ENCODE data around the gene RALB.
"Not testable (repeated sequence)": the region's sequence is repeated elsewhere in the genome, so short reads cannot be mapped to it uniquely, and the experiment has no call there.

Gene RALB

DNA sequence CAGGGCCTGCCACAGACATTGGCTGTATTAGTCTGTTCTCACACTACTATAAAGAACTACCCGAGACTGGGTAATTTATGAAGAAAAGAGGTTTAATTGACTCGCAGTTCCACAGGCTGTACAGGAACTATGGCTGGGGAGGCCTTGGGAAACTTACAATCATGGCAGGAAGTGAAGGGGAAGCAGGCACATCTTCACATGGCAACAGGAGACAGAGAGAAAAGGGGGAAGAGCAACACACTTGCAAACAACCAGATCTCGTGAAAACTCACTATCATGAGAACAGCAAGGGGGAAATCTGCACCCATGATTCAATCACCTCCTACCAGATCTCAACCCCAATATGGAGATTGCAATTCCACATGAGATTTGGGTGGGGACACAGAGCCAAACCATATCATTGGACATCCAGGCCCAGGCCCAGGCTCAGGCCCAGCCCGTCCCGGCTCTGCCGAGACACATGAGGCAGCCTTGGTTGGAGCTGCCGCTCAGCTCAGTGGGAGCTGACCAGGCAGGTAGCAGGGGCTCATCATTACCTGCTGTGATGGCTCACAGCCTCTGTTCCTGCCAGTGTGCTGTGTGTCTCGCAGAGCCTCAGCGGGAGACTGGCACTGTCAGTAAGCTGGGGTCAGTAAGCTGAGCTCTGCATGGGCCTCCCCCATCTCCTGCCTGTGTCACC lies 8.6 kb upstream of the RALB start:
- DNase-seq = no peak

DNA sequence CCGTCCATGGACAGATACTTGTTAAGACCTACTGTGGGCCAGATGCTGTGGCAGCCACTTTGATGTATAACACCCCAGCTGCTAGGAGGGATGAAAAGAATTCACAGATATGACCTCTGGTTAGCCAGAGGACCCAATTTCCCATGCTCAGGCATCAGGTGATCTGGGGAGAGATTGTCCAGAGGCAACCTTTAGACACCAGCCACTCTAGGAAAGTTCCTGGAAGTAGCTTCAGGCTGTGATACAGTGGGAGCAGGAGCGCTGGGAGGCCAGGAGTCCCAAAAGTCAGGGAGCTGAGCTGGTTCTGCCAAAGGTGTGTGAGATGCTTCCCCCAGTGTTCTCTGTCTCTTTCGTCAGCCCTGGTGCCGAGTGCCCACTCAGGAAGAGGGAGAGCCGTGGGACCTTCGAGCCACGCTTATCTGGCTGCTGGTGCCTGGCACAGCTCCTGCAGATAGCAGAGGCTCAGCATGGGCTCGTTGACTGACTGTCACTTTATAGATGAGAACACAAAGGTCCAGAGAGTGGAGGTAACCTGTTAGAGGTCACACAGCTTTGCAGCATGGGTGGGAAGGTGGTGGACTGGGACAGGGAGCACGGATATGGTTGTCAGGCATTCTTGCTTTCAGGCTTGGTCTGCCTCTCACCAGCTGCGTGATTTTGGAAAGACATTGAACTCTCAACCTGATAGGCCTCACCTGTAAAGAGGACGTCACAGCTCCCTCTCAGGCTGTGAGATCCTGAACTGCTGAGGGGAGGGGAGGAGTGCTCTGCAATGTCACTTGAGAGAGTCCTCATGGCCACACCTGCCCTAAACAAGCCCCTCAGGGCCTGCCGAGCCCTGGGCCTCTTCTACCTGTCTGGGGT lies 7.8 kb upstream of the RALB start:
- DNase-seq = no peak

- peak; percentile 77 to 85 for DNase-seq
Measured at GRCh38 chr2:120245520-120246332, 6.9 kb upstream of the RALB start.

DNA sequence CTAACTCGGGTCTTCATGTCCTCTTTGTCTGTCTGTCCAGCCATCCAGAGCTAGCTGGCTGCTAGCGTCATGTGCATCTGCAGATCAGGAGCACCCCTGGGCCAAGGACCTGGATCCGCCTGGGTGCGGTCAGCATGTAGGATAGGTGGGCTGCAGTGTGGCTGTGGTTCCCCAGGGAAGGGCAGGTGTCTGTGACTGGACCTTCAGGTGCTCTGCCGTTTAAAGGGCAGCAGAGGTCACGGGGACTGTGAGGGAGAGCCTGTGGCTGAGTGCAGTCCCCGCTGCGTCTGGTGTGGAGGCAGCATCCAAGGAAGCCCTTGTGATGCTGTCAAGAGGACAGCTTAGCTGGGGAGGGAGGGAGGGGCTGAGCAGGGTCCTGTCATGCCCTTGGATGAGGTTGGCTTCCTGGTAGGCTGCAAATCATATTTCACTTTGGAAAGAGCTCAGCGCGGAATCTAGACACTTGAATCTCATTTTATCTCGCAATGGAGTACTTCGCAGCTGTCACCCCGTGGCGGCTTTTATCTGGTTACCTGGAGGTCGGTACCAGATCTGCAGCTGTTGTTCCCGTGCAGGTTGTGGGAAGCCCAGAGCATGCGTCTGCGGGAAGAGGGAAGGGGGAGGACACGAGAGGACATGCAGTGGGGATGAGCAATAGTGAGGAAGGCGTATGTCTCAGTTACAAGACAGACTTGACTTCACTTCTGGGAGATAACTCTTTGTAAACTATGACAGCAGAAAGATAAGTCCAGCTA lies 5.9 kb upstream of the RALB start:
- DNase-seq = peak in 1 of 2 experiments; percentile 40

DNA sequence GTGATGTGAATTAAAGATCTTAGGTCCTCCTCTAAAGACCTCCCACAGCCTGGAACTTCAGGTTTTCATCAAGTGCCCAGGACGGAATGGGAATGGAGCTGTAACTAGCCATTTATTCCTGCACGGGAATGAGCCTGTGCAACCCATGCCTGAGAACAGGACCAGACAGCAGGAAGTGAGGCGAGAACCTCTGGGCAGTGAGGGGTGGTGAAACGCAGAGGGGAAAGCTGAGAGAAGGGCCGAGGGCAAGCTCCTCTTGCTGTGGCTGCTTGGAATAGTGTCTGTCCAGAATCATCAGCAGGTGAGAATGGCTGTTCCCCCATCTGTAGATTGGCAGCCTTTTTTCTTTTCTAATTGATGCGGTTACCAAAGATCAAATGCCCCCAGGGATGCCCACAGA lies 4.8 kb upstream of the RALB start:
- no peak for DNase-seq

DNA sequence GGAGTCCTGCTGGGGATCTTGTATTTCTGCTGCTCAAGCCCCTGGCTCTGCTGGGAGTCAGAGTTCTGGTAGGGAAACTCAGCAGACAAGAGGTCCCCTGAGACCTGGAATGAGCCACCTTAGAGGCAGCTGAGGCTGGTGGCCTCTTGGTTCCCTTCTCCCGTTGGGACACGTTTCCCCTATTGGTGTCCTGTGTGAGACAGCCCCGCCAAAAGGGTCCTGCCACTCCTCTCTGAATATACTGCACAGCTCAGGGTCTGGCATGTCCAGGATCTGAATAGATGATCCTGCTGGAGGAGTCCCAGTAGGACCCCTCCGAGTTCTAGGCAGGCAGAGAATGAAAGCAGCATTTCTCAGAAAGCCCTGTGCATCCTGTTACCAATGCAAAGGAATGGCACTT lies 2.0 kb upstream of the RALB start:
- no peak for DNase-seq

- DNase-seq = no peak
Measured at GRCh38 chr2:120251078-120251477, 1.6 kb upstream of the RALB start.

GRCh38 chr2:120251880-120252224 lies 800 bp upstream of the RALB start:
- DNase-seq = no peak

GRCh38 chr2:120253021-120253882 lies 600 bp downstream of the RALB start:
- DNase-seq = peak; percentile 46 to 51

- no peak for DNase-seq
Measured at GRCh38 chr2:120254178-120254577, 1.5 kb downstream of the RALB start.

DNA sequence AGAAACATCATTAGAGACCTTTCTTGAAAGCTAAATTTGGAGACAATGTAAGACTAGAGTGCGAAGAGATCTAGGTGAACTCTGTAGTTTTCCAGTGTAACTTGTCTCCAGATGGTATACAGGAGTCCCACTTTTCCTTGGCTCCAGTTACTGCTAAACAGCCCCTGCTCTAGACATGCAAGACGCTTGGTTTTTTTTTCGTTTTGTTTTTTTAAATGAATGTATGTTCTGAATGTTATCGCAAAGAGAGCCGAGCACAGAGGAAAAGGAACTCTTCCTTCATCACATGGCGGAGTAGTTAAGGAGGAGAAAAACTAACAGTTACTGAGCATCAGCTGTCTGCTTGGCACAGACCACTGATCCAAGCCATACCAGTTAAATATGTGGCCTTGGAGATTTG lies 2.4 kb downstream of the RALB start:
- no peak for DNase-seq

GRCh38 chr2:120255986-120256650 lies 3.5 kb downstream of the RALB start:
- no peak for DNase-seq

- no peak for DNase-seq
Measured at GRCh38 chr2:120256651-120257000, 4.0 kb downstream of the RALB start.

- no peak for DNase-seq
Measured at GRCh38 chr2:120257522-120257921, 4.9 kb downstream of the RALB start.

DNA sequence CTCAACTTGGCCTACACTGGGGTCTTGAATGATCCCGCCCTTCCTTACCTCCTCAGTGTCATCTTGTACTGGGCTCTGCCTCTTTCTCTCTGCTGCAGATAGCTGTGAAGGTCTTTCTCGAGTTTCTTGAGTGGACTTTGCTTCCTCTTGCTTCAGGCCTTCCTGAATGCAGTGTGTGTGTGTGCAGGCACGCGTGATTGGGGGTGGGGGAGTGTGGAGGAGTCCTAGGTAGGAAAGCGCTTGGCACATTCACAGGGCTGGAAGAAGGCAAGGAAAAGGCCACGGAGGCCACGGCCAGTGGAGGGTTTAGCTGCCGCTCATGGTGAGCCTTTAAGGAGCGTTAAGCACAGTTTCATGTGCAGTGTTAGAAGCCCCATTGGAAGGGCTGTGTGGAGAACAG lies 5.5 kb downstream of the RALB start:
- DNase-seq = no peak

GRCh38 chr2:120259939-120260338 lies 7.3 kb downstream of the RALB start:
- DNase-seq = not testable (repeated sequence)

DNA sequence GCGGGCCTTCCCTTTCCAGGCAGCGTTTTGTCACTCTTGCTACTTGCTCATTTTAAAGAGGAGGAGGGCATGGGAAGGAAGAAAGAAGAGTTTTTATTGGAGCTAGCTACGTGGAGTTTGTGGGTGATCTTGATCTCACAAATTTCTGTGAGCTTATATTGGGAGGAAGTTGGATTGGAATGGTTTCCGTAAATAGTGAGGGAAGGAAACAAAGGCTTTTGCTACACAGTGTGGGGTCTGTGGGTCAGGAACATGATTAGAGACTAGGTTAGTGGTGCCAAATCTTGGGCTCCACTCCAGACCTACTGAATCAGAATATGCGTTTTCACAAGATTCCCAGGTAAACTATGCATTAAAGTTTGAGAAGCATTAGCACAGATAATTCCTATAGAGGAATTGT lies 8.1 kb downstream of the RALB start:
- DNase-seq = no peak

GRCh38 chr2:120261387-120262006 lies 8.8 kb downstream of the RALB start:
- no peak for DNase-seq

DNA sequence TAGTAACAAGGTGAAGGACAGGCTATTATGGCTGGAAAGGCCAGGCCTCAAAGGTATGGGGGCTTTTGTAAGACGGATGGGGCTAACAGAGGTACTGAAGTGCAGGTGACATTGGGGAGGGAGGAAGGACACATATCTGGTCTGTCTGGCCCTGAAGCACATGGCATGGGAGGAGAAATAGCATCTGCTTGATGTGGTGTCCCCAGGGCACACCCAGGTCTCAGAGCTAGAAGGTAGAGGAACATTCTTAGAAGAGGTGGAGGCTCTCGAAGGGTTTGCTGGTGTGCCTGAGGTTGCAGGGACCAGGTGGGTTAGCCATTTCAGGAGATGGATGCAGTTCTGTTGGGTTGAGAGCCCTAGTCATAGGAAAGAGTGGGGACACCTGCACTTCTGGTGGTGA lies 9.5 kb downstream of the RALB start:
- DNase-seq = no peak

- DNase-seq = no peak
Measured at GRCh38 chr2:120262761-120263428, 10.2 kb downstream of the RALB start.

All from SHP77 (cell line).